Measurements from ENCODE around the gene PCIF1. TPM values are rescaled to one million over a fixed set of nuclear protein-coding genes. Genes with fewer than 3 reads are reported as not detected.

The PCIF1 gene
- total and polyA plus RNA-seq, 9 of the 15 experiments (the other 6 are each of a cell fraction or from before 2014, with no cell fraction given) = 5.8 to 29.4 (median 11.3) TPM

- TF ChIP-seq AFF1 (IDR thresholded peaks at IDR 0.05; ENCODE audit: low read depth in 1 of 2, partially characterized antibody in 2 of 2) = no peak
- peak; percentile 12; the same call in 1 of the 2 replicates for TF ChIP-seq CTBP1 (IDR thresholded peaks at IDR 0.05; ENCODE audit: borderline replicate concordance)
- peak; percentile 43; the same call in 1 of the 2 replicates for TF ChIP-seq KAT7 (CRISPR knock-in tag; IDR thresholded peaks at IDR 0.05; ENCODE audit: borderline replicate concordance)
- TF ChIP-seq ZNF695 (CRISPR knock-in tag; IDR thresholded peaks at IDR 0.05) = no peak
- TF ChIP-seq LEF1 (IDR thresholded peaks at IDR 0.05) = no peak
- 0 out of 2 replicates have a peak, but pooled peaks have one; percentile 43 for TF ChIP-seq PTTG1 (tag; IDR thresholded peaks at IDR 0.05; ENCODE audit: low read depth)
- TF ChIP-seq PYGO2 (tag; IDR thresholded peaks at IDR 0.05) = no peak
- TF ChIP-seq ZNF197 (CRISPR knock-in tag; IDR thresholded peaks at IDR 0.05; ENCODE audit: low read depth) = no peak
- peak; percentile 63 for TF ChIP-seq ZFX (CRISPR knock-in tag; IDR thresholded peaks at IDR 0.05)
- 0 out of 2 replicates have a peak, but pooled peaks have one; percentile 26 for TF ChIP-seq EHMT2 (IDR thresholded peaks at IDR 0.05)
- TF ChIP-seq THAP7 (CRISPR knock-in tag; IDR thresholded peaks at IDR 0.05) = no peak
- TF ChIP-seq SMC3 (conservative IDR thresholded peaks at IDR 0.05; ENCODE audit: insufficient read depth, low read depth, low read length) = no peak
- TF ChIP-seq TAF1 (IDR thresholded peaks at IDR 0.05; ENCODE audit: control insufficient read depth, extremely low read depth, insufficient read depth, low read length, severe bottlenecking) = peak; percentile 20
- no peak for TF ChIP-seq PHF21A (IDR thresholded peaks at IDR 0.05; ENCODE audit: borderline replicate concordance, low read depth)
- no peak for TF ChIP-seq ZNF134 (CRISPR knock-in tag; conservative IDR thresholded peaks at IDR 0.05)
- TF ChIP-seq HDAC1 (IDR thresholded peaks at IDR 0.05) = 0 out of 4 replicates have a peak, but pooled peaks of 1 of the 2 experiments have one; percentile 3
- TF ChIP-seq BRCA1 (IDR thresholded peaks at IDR 0.05) = no peak
- no peak for TF ChIP-seq BRCA1 (CRISPR knock-in tag; IDR thresholded peaks at IDR 0.05)
- peak; percentile 95 for TF ChIP-seq ESRRA (IDR thresholded peaks at IDR 0.05; ENCODE audit: borderline replicate concordance, low read depth)
- TF ChIP-seq KLF16 (IDR thresholded peaks at IDR 0.05) = no peak
- no peak for TF ChIP-seq KLF1 (tag; IDR thresholded peaks at IDR 0.05)
- TF ChIP-seq RFX7 (CRISPR knock-in tag; IDR thresholded peaks at IDR 0.05) = no peak
- 0 out of 2 replicates have a peak, but pooled peaks have one; percentile 24 for TF ChIP-seq MEF2D (tag; conservative IDR thresholded peaks at IDR 0.05; ENCODE audit: low read depth)
- TF ChIP-seq KDM4B (IDR thresholded peaks at IDR 0.05; ENCODE audit: borderline replicate concordance in 2 of 2, low read depth in 1 of 2) = peak in 1 of 2 experiments; percentile 24; a peak in 1 of 4 replicates
- TF ChIP-seq HNRNPLL (IDR thresholded peaks at IDR 0.05; ENCODE audit: low read depth, low read length, poor library complexity, severe bottlenecking) = peak; percentile 27
Observed at GRCh38 chr20:45909817-45910669, 24.4 kb upstream of the PCIF1 start (continued).

All from K562 (cell line).